GM12874 (cell line): ENCODE measurements around the gene NT5DC2.
A peak's percentile ranks its signal among the peaks of the same experiment; 100 is the strongest.

Source experiments
- TF ChIP-seq, protein P1 (sequence below): IDR thresholded peaks from 2 replicates; pipeline ENCODE4 v1.5.1; 2011; ENCODE audit warnings: low read depth, mild to moderate bottlenecking, control low read depth, low read length, moderate library complexity; ENCODE audit not compliant: insufficient read depth

NT5DC2 gene

DNA sequence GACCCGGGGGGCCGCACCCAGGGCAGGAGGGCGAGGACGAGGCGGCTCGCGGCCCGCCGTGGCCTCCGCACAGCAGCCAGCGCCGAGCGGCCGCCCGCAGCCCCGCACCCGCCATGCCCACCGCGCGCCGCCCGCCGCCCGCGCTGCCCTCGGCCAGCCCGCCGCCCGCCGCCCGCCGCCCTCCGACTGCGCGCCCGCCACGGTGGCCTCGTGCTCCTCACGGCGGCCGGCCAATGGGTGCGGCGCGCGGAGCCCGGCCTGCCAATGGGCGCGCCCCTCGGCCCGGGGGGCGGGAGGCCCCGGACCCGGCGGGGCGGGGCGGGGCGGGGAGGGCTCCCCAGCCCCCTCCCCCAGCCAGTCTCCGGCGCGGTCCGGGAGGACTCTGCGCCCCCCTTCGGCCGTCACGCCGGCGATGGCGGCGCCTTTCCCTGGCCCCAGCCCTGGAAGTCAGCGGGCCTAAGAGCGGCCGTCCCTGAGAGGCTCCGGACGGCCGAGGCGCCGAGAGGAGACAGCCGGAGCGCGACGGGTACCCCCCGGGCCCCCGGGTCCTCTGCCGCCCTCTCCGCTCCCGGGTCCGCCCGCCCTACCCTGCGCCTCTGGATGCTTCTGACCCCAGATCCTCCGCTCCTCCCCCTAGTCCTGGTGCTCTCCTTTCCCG is at the start of gene NT5DC2:
Gene NT5DC2 (minus strand): TSS at position 235 of the 658 bp plus-strand sequence. CDS start 120 bp downstream, at position 115.
- TF ChIP-seq, protein P1, sequence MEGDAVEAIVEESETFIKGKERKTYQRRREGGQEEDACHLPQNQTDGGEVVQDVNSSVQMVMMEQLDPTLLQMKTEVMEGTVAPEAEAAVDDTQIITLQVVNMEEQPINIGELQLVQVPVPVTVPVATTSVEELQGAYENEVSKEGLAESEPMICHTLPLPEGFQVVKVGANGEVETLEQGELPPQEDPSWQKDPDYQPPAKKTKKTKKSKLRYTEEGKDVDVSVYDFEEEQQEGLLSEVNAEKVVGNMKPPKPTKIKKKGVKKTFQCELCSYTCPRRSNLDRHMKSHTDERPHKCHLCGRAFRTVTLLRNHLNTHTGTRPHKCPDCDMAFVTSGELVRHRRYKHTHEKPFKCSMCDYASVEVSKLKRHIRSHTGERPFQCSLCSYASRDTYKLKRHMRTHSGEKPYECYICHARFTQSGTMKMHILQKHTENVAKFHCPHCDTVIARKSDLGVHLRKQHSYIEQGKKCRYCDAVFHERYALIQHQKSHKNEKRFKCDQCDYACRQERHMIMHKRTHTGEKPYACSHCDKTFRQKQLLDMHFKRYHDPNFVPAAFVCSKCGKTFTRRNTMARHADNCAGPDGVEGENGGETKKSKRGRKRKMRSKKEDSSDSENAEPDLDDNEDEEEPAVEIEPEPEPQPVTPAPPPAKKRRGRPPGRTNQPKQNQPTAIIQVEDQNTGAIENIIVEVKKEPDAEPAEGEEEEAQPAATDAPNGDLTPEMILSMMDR, result peak; percentile 24; the same call in 1 of the 2 replicates

DNA sequence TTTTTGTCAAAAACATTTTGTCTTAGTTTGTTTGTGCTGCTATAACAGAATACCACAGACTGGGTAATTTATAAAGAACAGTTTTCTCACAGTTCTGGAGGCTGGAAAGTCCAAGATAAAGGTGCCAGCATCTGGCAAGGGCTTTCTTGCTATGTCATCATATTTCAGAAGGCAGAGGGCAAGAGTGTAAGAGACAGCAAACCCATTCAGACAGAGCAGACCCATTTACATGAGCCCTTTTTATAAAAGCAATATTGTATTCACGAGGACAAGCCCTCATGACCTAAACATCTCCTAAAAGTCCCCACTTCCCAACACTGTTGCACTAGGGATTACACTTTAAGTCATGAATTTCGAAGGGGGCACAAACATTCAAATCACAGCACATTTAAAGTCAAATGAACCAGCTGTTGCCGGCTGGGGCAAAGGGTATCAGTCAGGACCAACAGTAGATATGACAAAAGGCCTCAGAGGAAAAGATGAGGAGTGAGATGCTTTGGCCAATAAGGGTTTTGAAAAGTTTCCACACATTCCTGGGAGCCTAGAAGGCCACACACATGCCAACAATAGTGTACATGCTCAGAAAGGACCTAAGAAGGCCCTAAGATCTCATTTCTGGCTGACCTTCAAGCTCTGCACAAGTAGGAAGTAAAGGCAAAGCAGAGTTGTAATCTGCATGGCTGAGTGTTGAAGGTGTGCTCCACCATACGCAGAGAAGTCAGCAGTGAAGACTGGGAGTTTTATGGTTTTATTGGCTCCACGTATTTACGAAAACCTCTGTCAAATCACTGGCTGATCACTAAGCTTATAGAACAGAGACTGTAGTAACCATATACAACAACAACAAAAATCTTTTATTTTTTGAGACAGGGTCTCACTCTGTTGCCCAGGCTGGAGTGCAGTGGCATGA is 40.7 kb upstream of the NT5DC2 start:
- TF ChIP-seq, protein P1, result no peak

DNA sequence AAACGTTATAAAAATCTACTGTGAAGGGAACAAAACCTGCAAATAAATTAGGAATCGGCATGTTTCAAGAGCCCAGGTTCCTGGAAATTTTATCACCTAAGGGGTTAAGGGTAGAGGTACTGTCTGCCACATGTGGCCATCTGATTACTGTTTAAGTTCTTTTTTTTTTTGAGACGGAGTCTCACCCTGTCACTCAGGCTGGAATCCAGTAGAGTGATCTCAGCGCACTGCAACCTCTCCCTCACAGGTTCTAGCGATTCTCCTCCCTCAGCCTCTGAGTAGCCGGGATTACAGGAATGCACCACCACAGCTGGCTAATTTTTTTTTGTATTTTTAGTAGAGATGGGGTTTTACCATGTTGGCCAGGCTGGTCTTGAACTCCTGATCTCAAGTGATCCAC is 38.6 kb upstream of the NT5DC2 start:
- TF ChIP-seq, protein P1, result no peak

DNA sequence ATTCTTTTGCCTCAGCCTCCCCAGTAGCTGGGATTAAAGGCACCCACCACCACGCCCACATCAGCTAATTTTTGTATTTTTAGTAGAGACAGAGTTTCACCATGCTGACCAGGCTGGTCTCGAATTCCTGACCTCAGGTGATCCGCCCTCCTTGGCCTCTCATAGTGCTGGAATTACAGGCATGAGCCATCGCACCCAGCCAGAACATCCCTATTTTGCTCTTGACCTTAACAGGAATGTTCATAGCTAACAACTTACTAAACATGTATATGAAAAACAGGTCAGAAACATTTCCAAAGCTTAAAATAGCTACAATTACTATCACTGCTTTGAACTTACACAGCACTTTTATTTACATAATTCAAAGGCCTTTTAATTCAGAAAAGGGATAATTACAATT is 36.4 kb upstream of the NT5DC2 start:
- TF ChIP-seq, protein P1, result no peak

DNA sequence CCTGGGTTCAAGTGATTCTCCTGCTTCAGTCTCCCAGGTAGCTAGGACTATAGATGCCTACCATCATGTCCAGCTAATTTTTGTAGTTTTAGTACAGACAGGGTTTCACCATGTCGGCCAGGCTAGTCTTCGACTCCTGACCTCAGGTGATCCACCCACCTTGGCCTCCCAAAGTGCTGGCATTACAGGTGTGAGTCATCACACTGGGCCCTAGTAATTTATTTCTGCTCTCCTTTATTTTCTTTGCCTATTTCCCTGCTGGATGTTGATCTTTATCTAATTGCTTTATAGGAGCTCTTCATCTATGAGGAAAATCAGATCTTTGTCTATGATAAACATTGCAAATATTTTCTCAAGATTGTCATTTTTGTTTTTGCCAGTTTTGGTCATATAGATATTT is 34.4 kb upstream of the NT5DC2 start:
- TF ChIP-seq, protein P1, result no peak

DNA sequence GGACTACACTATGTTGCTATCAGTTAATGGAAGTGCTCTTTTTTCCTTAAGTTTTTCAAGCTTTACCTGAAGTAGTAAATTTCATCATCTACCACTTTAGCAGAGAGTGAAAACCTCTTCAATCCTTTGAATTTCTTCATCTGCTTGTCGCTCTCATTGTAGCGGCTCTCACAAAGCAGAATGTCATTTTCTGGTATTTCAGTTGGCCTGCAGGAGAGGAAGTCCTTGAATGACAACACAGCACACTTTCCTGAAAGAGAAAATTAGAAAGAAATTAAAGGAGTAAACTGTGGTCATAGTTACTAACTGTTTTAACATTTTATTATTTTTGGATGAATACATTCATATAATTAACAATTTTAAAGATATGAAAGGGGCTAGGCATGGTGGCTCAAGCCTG is 30.3 kb upstream of the NT5DC2 start:
- TF ChIP-seq, protein P1, result no peak

DNA sequence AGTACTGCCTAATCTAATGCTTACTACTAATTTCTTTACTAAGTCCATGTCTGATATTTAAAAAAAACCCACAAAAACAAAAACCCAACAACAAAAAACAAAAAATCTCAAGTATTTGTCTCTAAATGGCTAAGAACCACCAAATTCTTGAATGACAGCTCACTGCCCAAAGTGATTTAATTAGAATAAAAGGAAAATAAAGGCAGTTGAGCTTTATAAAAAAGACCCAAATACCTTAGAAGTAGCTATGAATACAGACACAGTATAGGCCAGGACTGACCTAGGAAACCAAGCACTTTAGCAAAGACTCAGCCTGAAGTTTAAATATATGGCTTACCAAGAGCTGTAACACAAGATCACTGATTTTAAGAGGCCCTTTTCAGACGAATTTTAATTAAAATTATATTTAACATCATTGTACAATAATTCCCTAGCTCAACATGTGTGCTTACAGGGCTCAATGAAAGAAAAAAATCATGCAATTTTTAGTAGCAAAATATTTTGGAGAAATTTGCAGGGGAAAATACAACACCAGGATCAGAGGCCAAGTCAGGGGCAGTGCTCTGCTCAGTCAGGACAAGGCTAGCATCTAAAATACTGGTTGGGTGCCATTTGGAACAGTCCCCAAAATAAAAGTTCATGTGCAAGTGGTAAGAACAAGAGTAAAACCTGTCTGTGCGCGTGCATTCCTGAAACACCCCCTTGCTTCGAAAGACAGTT is 27.5 kb upstream of the NT5DC2 start:
- TF ChIP-seq, protein P1, result no peak
